ENCODE data around the gene PTMS.
"Not testable (repeated sequence)": the region's sequence is repeated elsewhere in the genome, so short reads cannot be mapped to it uniquely, and the experiment has no call there.

The PTMS gene

GRCh38 chr12:6742834-6743233, 23.3 kb upstream of the PTMS start:
- no peak for DNase-seq
- H3K4me1 Mint-ChIP-seq, result peaks cover 29 to 44% of the 10 kb centered on the region in 2 donors
- H3K9me3 Mint-ChIP-seq, result peaks cover 0 to 9% of the 10 kb centered on the region in 2 donors
- H3K36me3 Mint-ChIP-seq, result peaks cover 38 to 41% of the 10 kb centered on the region in 2 donors
- no peaks in the 10 kb centered on the region for H3K27me3 Mint-ChIP-seq
- peak; percentile 31 to 44 for ATAC-seq (replicated peaks)
- no peak overlapping the region for H3K4me3 Mint-ChIP-seq
- peak overlapping the region; percentile 59 for H3K27ac Mint-ChIP-seq

GRCh38 chr12:6743300-6743699, 22.9 kb upstream of the PTMS start:
- H3K4me3 Mint-ChIP-seq; H3K9me3 Mint-ChIP-seq; ATAC-seq (replicated peaks); DNase-seq; H3K27me3 Mint-ChIP-seq: not testable (repeated sequence)
- H3K27ac Mint-ChIP-seq, result peak overlapping the region; percentile 51
- H3K36me3 Mint-ChIP-seq, result peaks cover 42 to 46% of the 10 kb centered on the region in 2 donors
- H3K4me1 Mint-ChIP-seq, result peaks cover 29 to 49% of the 10 kb centered on the region in 2 donors

GRCh38 chr12:6745741-6746525, 20.2 kb upstream of the PTMS start:
- Mint-ChIP-seq H3K27ac (peak overlapping the region; percentile 96), H3K9me3 (peaks cover 0 to 9% of the 10 kb centered on the region in 2 donors), H3K4me1 (peaks cover 34 to 55% of the 10 kb centered on the region in 2 donors), H3K4me3 (peak overlapping the region; percentile 14 to 21), H3K27me3 (no peaks in the 10 kb centered on the region), H3K36me3 (peaks cover 52 to 66% of the 10 kb centered on the region in 2 donors)
- DNase-seq (peak; percentile 53), ATAC-seq (replicated peaks) (peak; percentile 96 to 98)

GRCh38 chr12:6747216-6747615, 18.9 kb upstream of the PTMS start:
- Mint-ChIP-seq H3K27me3 (no peaks in the 10 kb centered on the region), H3K27ac (peak overlapping the region; percentile 33), H3K36me3 (peaks cover 53 to 76% of the 10 kb centered on the region in 2 donors), H3K9me3 (peaks cover 0 to 9% of the 10 kb centered on the region in 2 donors), H3K4me1 (peaks cover 38 to 62% of the 10 kb centered on the region in 2 donors), H3K4me3 (no peak overlapping the region)
- ATAC-seq (replicated peaks) (no peak), DNase-seq (no peak)

- H3K9me3 Mint-ChIP-seq, result peaks cover 0 to 5% of the 10 kb centered on the region in 2 donors
- H3K4me3 Mint-ChIP-seq, result no peak overlapping the region
- ATAC-seq (replicated peaks), result no peak
- no peaks in the 10 kb centered on the region for H3K27me3 Mint-ChIP-seq
- no peak for DNase-seq
- no peak overlapping the region for H3K27ac Mint-ChIP-seq
- H3K4me1 Mint-ChIP-seq, result peaks cover 40 to 54% of the 10 kb centered on the region in 2 donors
- H3K36me3 Mint-ChIP-seq, result peaks cover 49 to 74% of the 10 kb centered on the region in 2 donors
Observed at GRCh38 chr12:6748761-6749160, 17.4 kb upstream of the PTMS start.

- no peaks in the 10 kb centered on the region for H3K27me3 Mint-ChIP-seq
- peaks cover 37 to 62% of the 10 kb centered on the region in 2 donors for H3K36me3 Mint-ChIP-seq
- no peak for ATAC-seq (replicated peaks)
- H3K4me1 Mint-ChIP-seq, result peaks cover 41 to 52% of the 10 kb centered on the region in 2 donors
- H3K9me3 Mint-ChIP-seq, result no peaks in the 10 kb centered on the region
- no peak overlapping the region for H3K4me3 Mint-ChIP-seq
- peak overlapping the region; percentile 62 for H3K27ac Mint-ChIP-seq
- DNase-seq, result no peak
Observed at GRCh38 chr12:6750506-6750905, 15.7 kb upstream of the PTMS start.

GRCh38 chr12:6751767-6752166, 14.4 kb upstream of the PTMS start:
- no peak for DNase-seq
- peaks cover 31 to 42% of the 10 kb centered on the region in 2 donors for H3K4me1 Mint-ChIP-seq
- H3K36me3 Mint-ChIP-seq, result peaks cover 27 to 50% of the 10 kb centered on the region in 2 donors
- H3K4me3 Mint-ChIP-seq, result peak overlapping the region; percentile 90 to 97
- peaks cover 0 to 1% of the 10 kb centered on the region in 2 donors for H3K27me3 Mint-ChIP-seq
- no peaks in the 10 kb centered on the region for H3K9me3 Mint-ChIP-seq
- no peak for ATAC-seq (replicated peaks)
- peak overlapping the region; percentile 100 for H3K27ac Mint-ChIP-seq

- Mint-ChIP-seq H3K27ac (peak overlapping the region; percentile 100), H3K27me3 (peaks cover 5 to 7% of the 10 kb centered on the region in 2 donors), H3K4me1 (peaks cover 31 to 48% of the 10 kb centered on the region in 2 donors), H3K36me3 (peaks cover 23 to 45% of the 10 kb centered on the region in 2 donors), H3K9me3 (no peaks in the 10 kb centered on the region), H3K4me3 (peak overlapping the region; percentile 90 to 97)
- ATAC-seq (replicated peaks) (peak; percentile 8 to 13), DNase-seq (no peak)
Observed at GRCh38 chr12:6752167-6752920, 13.8 kb upstream of the PTMS start.

GRCh38 chr12:6752921-6753771, 13.0 kb upstream of the PTMS start, which contains the start of gene MLF2:
MLF2 (minus strand) TSS chr12:6753141; CDS start chr12:6752334, 807 bp downstream.
- H3K4me3 Mint-ChIP-seq, result peak within 1 kb of the TSS; percentile 90 to 97
- peak; percentile 99 for DNase-seq
- no peaks in the 10 kb centered on the region for H3K9me3 Mint-ChIP-seq
- H3K36me3 Mint-ChIP-seq, result peaks cover 14 to 37% of the 10 kb centered on the region in 2 donors
- H3K4me1 Mint-ChIP-seq, result peaks cover 30 to 45% of the 10 kb centered on the region in 2 donors
- peak within 1 kb of the TSS; percentile 100 for H3K27ac Mint-ChIP-seq
- H3K27me3 Mint-ChIP-seq, result peaks cover 5 to 13% of the 10 kb centered on the region in 2 donors
- ATAC-seq (replicated peaks), result peak; percentile 87 to 89

GRCh38 chr12:6753772-6754356, 12.3 kb upstream of the PTMS start:
- Mint-ChIP-seq H3K27me3 (peaks cover 9 to 13% of the 10 kb centered on the region in 2 donors), H3K4me3 (peak overlapping the region; percentile 90 to 97), H3K27ac (peak overlapping the region; percentile 100), H3K9me3 (no peaks in the 10 kb centered on the region), H3K36me3 (peaks cover 10 to 32% of the 10 kb centered on the region in 2 donors), H3K4me1 (peaks cover 36 to 48% of the 10 kb centered on the region in 2 donors)
- ATAC-seq (replicated peaks) (peak in 1 of 2 donors; percentile 0), DNase-seq (no peak)

GRCh38 chr12:6754411-6754810, 11.8 kb upstream of the PTMS start:
- Mint-ChIP-seq H3K9me3 (no peaks in the 10 kb centered on the region), H3K27ac (no peak overlapping the region), H3K27me3 (peaks cover 9 to 13% of the 10 kb centered on the region in 2 donors), H3K4me3 (peak overlapping the region in 1 of 2 donors; percentile 5), H3K4me1 (peaks cover 37 to 49% of the 10 kb centered on the region in 2 donors), H3K36me3 (peaks cover 5 to 27% of the 10 kb centered on the region in 2 donors)
- DNase-seq, result no peak
- no peak for ATAC-seq (replicated peaks)

- Mint-ChIP-seq H3K36me3 (peaks cover 2 to 5% of the 10 kb centered on the region in 2 donors), H3K27me3 (peaks cover 14 to 26% of the 10 kb centered on the region in 2 donors), H3K4me3 (no peak overlapping the region), H3K4me1 (peaks cover 26 to 37% of the 10 kb centered on the region in 2 donors), H3K27ac (no peak overlapping the region), H3K9me3 (no peaks in the 10 kb centered on the region)
- DNase-seq (no peak), ATAC-seq (replicated peaks) (no peak)
Observed at GRCh38 chr12:6757028-6757690, 9.0 kb upstream of the PTMS start.

Measured in stimulated activated naive B cell treated with anti-CD40 and anti-IgM and Interleukin-4, amounts not matched to agents 10 μg/mL and 1 μg/mL and 100 μg/mL, for 72 hours (primary cell).